ENCODE measurements around the gene BPIFB3.

BPIFB3 gene

GRCh38 chr20:33063271-33063670, 9.6 kb downstream of the BPIFB3 start:
- Histone ChIP-seq H3K9me3 (ENCODE audit: control insufficient read depth, low read length) (no peaks in the 10 kb centered on the region), H3K4me3 (ENCODE audit: insufficient read depth, low read depth, low read length) (no peak overlapping the region), H3K27ac (ENCODE audit: insufficient read depth, low read depth, low read length, poor library complexity, severe bottlenecking) (no peak overlapping the region), H3K36me3 (ENCODE audit: control insufficient read depth, insufficient read depth, low read length) (no peaks in the 10 kb centered on the region), H3K4me1 (ENCODE audit: control insufficient read depth, insufficient read depth, low read length) (peaks cover 21% of the 10 kb centered on the region), H3K27me3 (ENCODE audit: control insufficient read depth, insufficient read depth, low read length, poor library complexity, severe bottlenecking) (no peaks in the 10 kb centered on the region)
- WGBS, 2 experiments: 93% methylated on average over 6 of the region's 6 CpGs

- Histone ChIP-seq H3K27me3 (ENCODE audit: control insufficient read depth, insufficient read depth, low read length, poor library complexity, severe bottlenecking) (no peaks in the 10 kb centered on the region), H3K4me3 (ENCODE audit: insufficient read depth, low read depth, low read length) (no peak overlapping the region), H3K4me1 (ENCODE audit: control insufficient read depth, insufficient read depth, low read length) (peaks cover 21% of the 10 kb centered on the region), H3K9me3 (ENCODE audit: control insufficient read depth, low read length) (no peaks in the 10 kb centered on the region), H3K36me3 (ENCODE audit: control insufficient read depth, insufficient read depth, low read length) (no peaks in the 10 kb centered on the region), H3K27ac (ENCODE audit: insufficient read depth, low read depth, low read length, poor library complexity, severe bottlenecking) (no peak overlapping the region)
- WGBS, 2 experiments: 94 to 96% methylated on average over 11 of the region's 11 CpGs
Observed at GRCh38 chr20:33064572-33065287, 11.0 kb downstream of the BPIFB3 start.

- H3K4me1 ChIP-seq (ENCODE audit: control insufficient read depth, insufficient read depth, low read length): peaks cover 21% of the 10 kb centered on the region
- no peaks in the 10 kb centered on the region for H3K9me3 ChIP-seq (ENCODE audit: control insufficient read depth, low read length)
- no peaks in the 10 kb centered on the region for H3K27me3 ChIP-seq (ENCODE audit: control insufficient read depth, insufficient read depth, low read length, poor library complexity, severe bottlenecking)
- H3K27ac ChIP-seq (ENCODE audit: insufficient read depth, low read depth, low read length, poor library complexity, severe bottlenecking): no peak overlapping the region
- no peak overlapping the region for H3K4me3 ChIP-seq (ENCODE audit: insufficient read depth, low read depth, low read length)
- no peaks in the 10 kb centered on the region for H3K36me3 ChIP-seq (ENCODE audit: control insufficient read depth, insufficient read depth, low read length)
- 90 to 94% methylated on average over 9 of the region's 9 CpGs for WGBS, 2 experiments
Observed at GRCh38 chr20:33065785-33066184, 12.1 kb downstream of the BPIFB3 start.

GRCh38 chr20:33067806-33068205, 14.1 kb downstream of the BPIFB3 start:
- Histone ChIP-seq H3K4me3 (ENCODE audit: insufficient read depth, low read depth, low read length) (no peak overlapping the region), H3K27ac (ENCODE audit: insufficient read depth, low read depth, low read length, poor library complexity, severe bottlenecking) (no peak overlapping the region), H3K9me3 (ENCODE audit: control insufficient read depth, low read length) (no peaks in the 10 kb centered on the region), H3K36me3 (ENCODE audit: control insufficient read depth, insufficient read depth, low read length) (no peaks in the 10 kb centered on the region), H3K27me3 (ENCODE audit: control insufficient read depth, insufficient read depth, low read length, poor library complexity, severe bottlenecking) (no peaks in the 10 kb centered on the region), H3K4me1 (ENCODE audit: control insufficient read depth, insufficient read depth, low read length) (peaks cover 9% of the 10 kb centered on the region)
- 94 to 95% methylated on average over 3 of the region's 3 CpGs for WGBS, 2 experiments

- Histone ChIP-seq H3K27me3 (ENCODE audit: control insufficient read depth, insufficient read depth, low read length, poor library complexity, severe bottlenecking) (no peaks in the 10 kb centered on the region), H3K4me3 (ENCODE audit: insufficient read depth, low read depth, low read length) (no peak overlapping the region), H3K9me3 (ENCODE audit: control insufficient read depth, low read length) (no peaks in the 10 kb centered on the region), H3K36me3 (ENCODE audit: control insufficient read depth, insufficient read depth, low read length) (no peaks in the 10 kb centered on the region), H3K4me1 (ENCODE audit: control insufficient read depth, insufficient read depth, low read length) (peaks cover 3% of the 10 kb centered on the region), H3K27ac (ENCODE audit: insufficient read depth, low read depth, low read length, poor library complexity, severe bottlenecking) (no peak overlapping the region)
- WGBS, 2 experiments: 85 to 89% methylated on average over 12 of the region's 12 CpGs
Observed at GRCh38 chr20:33068251-33068939, 14.7 kb downstream of the BPIFB3 start.

- Histone ChIP-seq H3K4me3 (ENCODE audit: insufficient read depth, low read depth, low read length) (no peak overlapping the region), H3K9me3 (ENCODE audit: control insufficient read depth, low read length) (no peaks in the 10 kb centered on the region), H3K27me3 (ENCODE audit: control insufficient read depth, insufficient read depth, low read length, poor library complexity, severe bottlenecking) (no peaks in the 10 kb centered on the region), H3K36me3 (ENCODE audit: control insufficient read depth, insufficient read depth, low read length) (no peaks in the 10 kb centered on the region), H3K4me1 (ENCODE audit: control insufficient read depth, insufficient read depth, low read length) (no peaks in the 10 kb centered on the region), H3K27ac (ENCODE audit: insufficient read depth, low read depth, low read length, poor library complexity, severe bottlenecking) (no peak overlapping the region)
- WGBS, 2 experiments: 93 to 95% methylated on average over 9 of the region's 9 CpGs
Observed at GRCh38 chr20:33069673-33070072, 16.0 kb downstream of the BPIFB3 start.

- WGBS, 2 experiments: 93% methylated on average over 19 of the region's 19 CpGs
- Histone ChIP-seq H3K27ac (ENCODE audit: insufficient read depth, low read depth, low read length, poor library complexity, severe bottlenecking) (no peak overlapping the region), H3K36me3 (ENCODE audit: control insufficient read depth, insufficient read depth, low read length) (no peaks in the 10 kb centered on the region), H3K4me3 (ENCODE audit: insufficient read depth, low read depth, low read length) (no peak overlapping the region), H3K9me3 (ENCODE audit: control insufficient read depth, low read length) (no peaks in the 10 kb centered on the region), H3K4me1 (ENCODE audit: control insufficient read depth, insufficient read depth, low read length) (no peaks in the 10 kb centered on the region), H3K27me3 (ENCODE audit: control insufficient read depth, insufficient read depth, low read length, poor library complexity, severe bottlenecking) (no peaks in the 10 kb centered on the region)
Observed at GRCh38 chr20:33070111-33071053, 16.7 kb downstream of the BPIFB3 start.

- H3K9me3 ChIP-seq (ENCODE audit: control insufficient read depth, low read length): no peaks in the 10 kb centered on the region
- H3K4me1 ChIP-seq (ENCODE audit: control insufficient read depth, insufficient read depth, low read length): no peaks in the 10 kb centered on the region
- WGBS, 2 experiments: 85 to 89% methylated on average over 4 to 5 of the region's 5 CpGs
- H3K27ac ChIP-seq (ENCODE audit: insufficient read depth, low read depth, low read length, poor library complexity, severe bottlenecking): no peak overlapping the region
- no peak overlapping the region for H3K4me3 ChIP-seq (ENCODE audit: insufficient read depth, low read depth, low read length)
- H3K36me3 ChIP-seq (ENCODE audit: control insufficient read depth, insufficient read depth, low read length): no peaks in the 10 kb centered on the region
- no peaks in the 10 kb centered on the region for H3K27me3 ChIP-seq (ENCODE audit: control insufficient read depth, insufficient read depth, low read length, poor library complexity, severe bottlenecking)
Observed at GRCh38 chr20:33071198-33071597, 17.5 kb downstream of the BPIFB3 start.

GRCh38 chr20:33072362-33072761, 18.7 kb downstream of the BPIFB3 start:
- Histone ChIP-seq H3K4me3 (ENCODE audit: insufficient read depth, low read depth, low read length) (no peak overlapping the region), H3K27me3 (ENCODE audit: control insufficient read depth, insufficient read depth, low read length, poor library complexity, severe bottlenecking) (no peaks in the 10 kb centered on the region), H3K27ac (ENCODE audit: insufficient read depth, low read depth, low read length, poor library complexity, severe bottlenecking) (no peak overlapping the region), H3K36me3 (ENCODE audit: control insufficient read depth, insufficient read depth, low read length) (no peaks in the 10 kb centered on the region), H3K4me1 (ENCODE audit: control insufficient read depth, insufficient read depth, low read length) (no peaks in the 10 kb centered on the region), H3K9me3 (ENCODE audit: control insufficient read depth, low read length) (no peaks in the 10 kb centered on the region)
- 90 to 97% methylated on average over 4 of the region's 4 CpGs for WGBS, 2 experiments

GRCh38 chr20:33072813-33073212, 19.1 kb downstream of the BPIFB3 start:
- Histone ChIP-seq H3K4me1 (ENCODE audit: control insufficient read depth, insufficient read depth, low read length) (no peaks in the 10 kb centered on the region), H3K4me3 (ENCODE audit: insufficient read depth, low read depth, low read length) (no peak overlapping the region), H3K36me3 (ENCODE audit: control insufficient read depth, insufficient read depth, low read length) (no peaks in the 10 kb centered on the region), H3K27me3 (ENCODE audit: control insufficient read depth, insufficient read depth, low read length, poor library complexity, severe bottlenecking) (no peaks in the 10 kb centered on the region), H3K9me3 (ENCODE audit: control insufficient read depth, low read length) (no peaks in the 10 kb centered on the region), H3K27ac (ENCODE audit: insufficient read depth, low read depth, low read length, poor library complexity, severe bottlenecking) (no peak overlapping the region)
- WGBS, 2 experiments: 86 to 97% methylated on average over 2 of the region's 2 CpGs

Data from ectodermal cell (in vitro differentiated cells).